Activated CD4-positive, alpha-beta T cell treated with anti-CD3 and anti-CD28 coated beads, Interleukin-2, amount 50 U/mL, for 16 hours (primary cell): ENCODE data around the gene POU3F2.

ENCODE experiments used
- DNase-seq: peaks from one replicate; pipeline ENCODE4 v3.0.0-alpha.2; 2020

POU3F2 gene

DNA sequence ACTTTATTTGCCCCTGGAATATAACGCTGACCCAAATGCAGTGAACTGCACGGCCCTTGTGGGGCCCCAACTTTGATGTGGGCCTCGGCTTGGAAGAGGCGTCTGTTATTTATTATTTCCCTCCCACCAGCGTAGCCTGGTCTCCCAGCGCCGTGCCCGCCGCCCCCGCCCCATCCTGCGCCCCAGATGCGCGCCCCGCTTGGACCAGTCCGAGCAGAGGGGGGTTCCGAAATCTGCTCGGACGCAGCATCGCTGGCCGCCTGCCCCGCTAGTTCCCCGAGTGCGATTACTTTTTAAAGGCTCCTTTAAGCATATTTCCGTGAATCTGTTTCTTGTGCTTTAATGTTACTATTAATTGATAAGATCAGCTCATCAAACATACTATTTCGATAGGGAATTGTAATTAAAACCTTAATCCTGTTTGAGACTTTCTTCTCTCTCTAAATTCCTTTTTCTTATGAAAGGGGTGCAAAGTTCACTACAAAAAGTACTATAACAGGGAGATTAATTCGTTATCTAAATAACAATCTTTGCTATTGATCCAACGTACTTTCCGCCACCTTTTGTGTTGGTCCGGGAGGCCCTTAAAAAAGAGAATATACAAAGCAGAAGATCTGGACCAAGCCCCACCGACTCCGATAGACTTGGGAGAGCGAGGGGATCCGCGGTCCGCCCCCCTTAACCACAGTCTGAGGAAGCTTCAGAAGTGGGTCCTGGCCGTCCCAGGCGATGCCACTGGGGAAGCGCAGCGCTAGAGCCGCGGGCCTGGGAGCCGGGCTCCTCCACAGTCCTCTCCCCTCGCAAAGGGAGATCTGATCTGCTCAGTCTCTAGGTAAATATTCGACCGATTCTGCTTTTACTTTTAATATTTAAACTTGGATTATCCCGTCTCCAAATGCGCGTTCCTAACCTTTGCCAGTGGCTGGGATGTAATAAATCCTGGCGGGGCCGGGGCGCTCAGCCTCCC is 10.2 kb downstream of the POU3F2 start:
- DNase-seq = no peak

- DNase-seq = peak; percentile 71
These were observed 11.0 kb downstream of the POU3F2 start for GRCh38 chr6:98845211-98846020.

DNA sequence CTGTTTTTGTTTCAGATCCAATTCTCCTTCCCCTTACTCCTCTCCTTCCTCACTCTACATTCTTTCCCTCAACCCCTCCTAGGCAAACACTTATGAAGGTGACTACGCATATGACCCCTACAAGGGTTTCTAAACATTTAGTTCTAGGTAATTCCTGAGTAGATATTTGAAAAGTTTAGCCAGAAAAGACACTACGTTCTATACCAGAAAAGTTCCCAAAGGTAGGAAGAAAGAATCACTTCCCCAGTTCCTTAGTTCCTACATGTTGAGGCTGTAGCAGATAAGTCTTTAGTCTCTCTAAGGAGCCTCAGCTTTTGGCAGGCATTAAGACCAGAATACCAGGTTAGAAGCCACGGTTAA is 11.6 kb downstream of the POU3F2 start:
- no peak for DNase-seq

GRCh38 chr6:98847416-98847778 is 13.0 kb downstream of the POU3F2 start:
- DNase-seq = no peak

- DNase-seq = no peak
These were observed 13.6 kb downstream of the POU3F2 start for GRCh38 chr6:98847779-98848538.

GRCh38 chr6:98848539-98849242 is 14.3 kb downstream of the POU3F2 start:
- no peak for DNase-seq

- no peak for DNase-seq
These were observed 30.1 kb downstream of the POU3F2 start for GRCh38 chr6:98864497-98864896.

DNA sequence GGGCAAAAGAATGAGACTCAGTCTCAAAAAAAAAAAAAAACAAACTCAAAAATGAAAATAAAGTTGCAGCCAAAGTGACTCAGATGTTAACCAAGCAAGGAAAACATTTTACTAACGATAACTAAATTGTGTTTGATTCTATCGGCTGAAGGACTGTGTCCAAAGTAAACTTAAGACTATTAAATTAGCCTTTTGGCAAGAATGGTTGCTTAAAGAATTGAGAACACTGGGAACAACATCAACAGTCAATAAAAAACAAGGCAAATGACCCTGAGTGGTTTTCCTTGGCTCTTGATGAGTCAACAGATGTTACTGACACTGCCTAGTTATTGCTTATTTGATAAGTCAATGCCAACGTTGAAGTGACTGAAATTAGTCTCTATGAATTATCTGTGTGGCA is 36.7 kb downstream of the POU3F2 start:
- DNase-seq = no peak

- no peak for DNase-seq
These were observed 37.4 kb downstream of the POU3F2 start for GRCh38 chr6:98871821-98872220.

GRCh38 chr6:98875375-98875774 is 41.0 kb downstream of the POU3F2 start:
- no peak for DNase-seq

DNA sequence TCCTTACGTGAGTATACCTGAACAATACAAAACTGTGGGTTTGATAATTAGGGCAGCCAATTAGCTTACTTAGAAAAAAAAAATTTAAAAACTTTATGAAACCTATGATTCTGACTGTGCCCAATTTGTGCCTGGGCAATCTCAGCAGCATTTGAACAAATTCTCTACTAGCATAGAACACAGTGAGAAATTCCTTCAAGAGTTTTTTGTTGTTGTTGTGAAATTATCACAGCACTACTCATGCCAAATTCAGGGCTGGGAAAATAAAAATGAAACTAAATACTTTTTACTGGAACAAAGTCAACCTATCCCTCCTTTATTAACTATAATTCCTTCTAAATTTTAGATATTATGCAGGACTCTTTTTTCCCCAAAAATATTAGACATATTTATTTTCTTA is 42.9 kb downstream of the POU3F2 start:
- DNase-seq = no peak

DNA sequence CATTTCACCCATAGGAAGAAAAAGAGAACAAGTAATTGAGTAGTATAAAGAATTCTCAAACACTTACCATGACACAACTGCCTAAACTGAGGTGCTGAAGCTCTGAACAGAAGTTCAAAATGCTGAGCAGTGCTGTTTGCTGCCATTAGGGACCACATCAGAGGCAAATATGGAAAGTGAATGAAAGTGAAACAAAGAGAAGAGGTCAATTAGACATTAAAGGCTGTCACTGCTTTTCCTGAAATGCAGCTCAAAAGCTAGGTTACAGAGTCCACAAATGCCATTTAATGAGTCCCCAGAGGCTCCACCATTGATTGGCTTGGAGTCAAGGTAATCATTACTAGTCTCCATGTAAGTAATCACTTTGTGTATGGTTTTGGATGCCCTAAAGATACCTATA is 46.1 kb downstream of the POU3F2 start:
- peak; percentile 3 for DNase-seq

DNA sequence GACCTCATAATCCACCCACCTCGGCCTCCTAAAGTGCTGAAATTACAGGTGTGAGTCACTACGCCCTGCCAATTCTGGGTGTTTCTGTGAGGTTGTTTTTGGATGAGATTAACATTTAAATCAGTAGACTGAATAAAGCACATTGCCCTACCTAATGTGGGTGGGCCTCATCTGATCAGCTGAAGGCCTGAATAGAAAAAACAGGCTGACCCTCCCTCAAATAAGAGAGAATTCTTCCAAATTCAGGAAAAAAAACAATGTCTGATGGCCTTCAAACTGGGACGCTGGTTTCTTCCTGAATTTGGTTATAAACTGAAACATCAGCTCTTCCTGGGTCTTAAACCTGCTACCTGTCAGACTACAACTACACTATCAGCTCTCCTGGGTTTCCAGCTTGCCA is 51.0 kb downstream of the POU3F2 start:
- DNase-seq = no peak

- no peak for DNase-seq
These were observed 53.3 kb downstream of the POU3F2 start for GRCh38 chr6:98887650-98888049.
